H9 (cell line): ENCODE data around the gene SPATS2. TPM values are rescaled to one million over a fixed set of nuclear protein-coding genes. Genes with fewer than 3 reads are reported as not detected.
A peak's percentile ranks its signal among the peaks of the same experiment; 100 is the strongest.

Experiments
- DNase-seq: peaks from one replicate; pipeline ENCODE4 v3.0.0-alpha.2; 2017
- H2AFZ ChIP-seq: one replicate; pipeline ENCODE4 v1.6.1; 2013; ENCODE audit warnings: mild to moderate bottlenecking, low read length, control low read depth, moderate library complexity
- H2AK5ac ChIP-seq: 2 replicates; pipeline ENCODE4 v1.6.1; 2013; ENCODE audit warnings: low read length, control low read depth, mixed read lengths; ENCODE audit not compliant: insufficient read length
- H2BK120ac ChIP-seq: one replicate; pipeline ENCODE4 v1.6.1; 2013; ENCODE audit warnings: low read depth, mild to moderate bottlenecking, low read length, control low read depth, inconsistent platforms; ENCODE audit not compliant: poor library complexity, severe bottlenecking
- H2BK12ac ChIP-seq: 2 replicates; pipeline ENCODE4 v1.6.1; 2013; ENCODE audit warnings: low read length, control low read depth, mixed read lengths, low read depth; ENCODE audit not compliant: insufficient read length
- H2BK15ac ChIP-seq: 2 replicates; pipeline ENCODE4 v1.6.1; 2013; ENCODE audit warnings: low read depth, low read length, control low read depth
- H2BK20ac ChIP-seq: one replicate; pipeline ENCODE4 v1.6.1; 2013; ENCODE audit warnings: low read depth, mild to moderate bottlenecking, low read length, control low read depth, inconsistent platforms; ENCODE audit not compliant: poor library complexity, severe bottlenecking
- H2BK5ac ChIP-seq: 2 replicates; pipeline ENCODE4 v1.6.1; 2013; ENCODE audit warnings: low read length, control low read depth, mixed read lengths; ENCODE audit not compliant: insufficient read length
- H3K14ac ChIP-seq: 2 replicates; pipeline ENCODE4 v1.6.1; 2013; ENCODE audit warnings: low read length, control low read depth; ENCODE audit not compliant: insufficient read depth
- H3K18ac ChIP-seq: 2 replicates; pipeline ENCODE4 v1.6.1; 2013; ENCODE audit warnings: low read depth, mild to moderate bottlenecking, mixed read lengths, low read length, control low read depth; ENCODE audit not compliant: insufficient read length
- H3K23ac ChIP-seq: 2 replicates; pipeline ENCODE4 v1.6.1; 2013; ENCODE audit warnings: low read length, control low read depth, mixed read lengths, low read depth; ENCODE audit not compliant: insufficient read length
- H3K23me2 ChIP-seq: 2 replicates; pipeline ENCODE4 v1.6.1; 2013; ENCODE audit warnings: low read depth, mild to moderate bottlenecking, mixed read lengths, low read length, control low read depth; ENCODE audit not compliant: insufficient read length, poor library complexity, severe bottlenecking
- H3K27ac ChIP-seq: 2 replicates; pipeline ENCODE4 v1.5.1; 2013; ENCODE audit warnings: low read length, control low read depth, mixed read lengths, low read depth; ENCODE audit not compliant: insufficient read length
- H3K27me3 ChIP-seq: 2 replicates; pipeline ENCODE4 v1.6.1; 2013; ENCODE audit warnings: low read length, control low read depth, inconsistent platforms; ENCODE audit not compliant: insufficient read depth
- H3K4ac ChIP-seq: 2 replicates; pipeline ENCODE4 v1.6.1; 2013; ENCODE audit warnings: low read depth, mild to moderate bottlenecking, control low read depth, inconsistent platforms, low read length, moderate library complexity
- H3K4me1 ChIP-seq: 2 replicates; pipeline ENCODE4 v1.6.1; 2013; ENCODE audit warnings: low read length, control low read depth, inconsistent platforms; ENCODE audit not compliant: insufficient read depth
- H3K4me2 ChIP-seq: 2 replicates; pipeline ENCODE4 v1.6.1; 2013; ENCODE audit warnings: low read length, control low read depth, mixed read lengths; ENCODE audit not compliant: insufficient read length, insufficient read depth
- H3K56ac ChIP-seq: 2 replicates; pipeline ENCODE4 v1.6.1; 2013; ENCODE audit warnings: low read depth, mild to moderate bottlenecking, mixed read lengths, low read length, control low read depth; ENCODE audit not compliant: insufficient read length
- H3K79me1 ChIP-seq: 2 replicates; pipeline ENCODE4 v1.6.1; 2013; ENCODE audit warnings: low read depth, mild to moderate bottlenecking, moderate library complexity, low read length, control low read depth, inconsistent platforms; ENCODE audit not compliant: insufficient read depth, poor library complexity, severe bottlenecking
- H3K79me2 ChIP-seq: 2 replicates; pipeline ENCODE4 v1.6.1; 2013; ENCODE audit warnings: low read length, control low read depth, inconsistent platforms; ENCODE audit not compliant: insufficient read depth
- H3K9ac ChIP-seq: 2 replicates; pipeline ENCODE4 v1.6.1; 2013; ENCODE audit warnings: low read length, control low read depth, mixed read lengths; ENCODE audit not compliant: insufficient read length; ENCODE audit errors: extremely low read depth
- H3K9me3 ChIP-seq: one replicate; pipeline ENCODE4 v1.6.1; 2013; ENCODE audit warnings: low read depth, low read length, inconsistent platforms; ENCODE audit not compliant: control insufficient read depth
- H3T11ph ChIP-seq: one replicate; pipeline ENCODE4 v1.6.1; 2013; ENCODE audit warnings: mild to moderate bottlenecking, low read length, control low read depth, inconsistent platforms
- H4K20me1 ChIP-seq: one replicate; pipeline ENCODE4 v1.6.1; 2013; ENCODE audit not compliant: control insufficient read depth, insufficient read length, insufficient read depth
- H4K5ac ChIP-seq: 2 replicates; pipeline ENCODE4 v1.6.1; 2013; ENCODE audit warnings: low read depth, mild to moderate bottlenecking, mixed read lengths, low read length, control low read depth; ENCODE audit not compliant: insufficient read length
- H4K8ac ChIP-seq: replicated peaks from 2 replicates; pipeline ENCODE4 v1.6.1; 2013; ENCODE audit warnings: low read length, control low read depth, mixed read lengths, low read depth; ENCODE audit not compliant: insufficient read length
- H4K91ac ChIP-seq: 2 replicates; pipeline ENCODE4 v1.6.1; 2013; ENCODE audit warnings: low read depth, mild to moderate bottlenecking, moderate library complexity, mixed read lengths, low read length, control low read depth; ENCODE audit not compliant: insufficient read length
- H3K27ac Mint-ChIP-seq, 3 experiments: 2 replicates in 2 of 3; 3 replicates in 1 of 3; pipeline ENCODE4 v1.8.0; 2020 to 2021; ENCODE audit warnings: mixed read lengths in 3 of 3, mild to moderate bottlenecking in 1 of 3, moderate library complexity in 1 of 3
- H3K27me3 Mint-ChIP-seq: 2 replicates; pipeline ENCODE4 v1.8.0; 2021; ENCODE audit warnings: low read depth, mild to moderate bottlenecking, moderate library complexity, mixed read lengths
- H3K36me3 Mint-ChIP-seq, 3 experiments: 2 replicates in 2 of 3; 3 replicates in 1 of 3; pipeline ENCODE4 v1.8.0; 2020 to 2021; ENCODE audit warnings: low read depth in 3 of 3, mixed read lengths in 3 of 3; ENCODE audit not compliant: insufficient read depth in 1 of 3
- H3K4me1 Mint-ChIP-seq, 2 experiments: 2 replicates each; pipeline ENCODE4 v1.8.0; 2020; ENCODE audit warnings: mixed read lengths in 2 of 2
- H3K4me3 Mint-ChIP-seq, 2 experiments: 2 replicates in 1 of 2; 3 replicates in 1 of 2; pipeline ENCODE4 v1.8.0; 2020 to 2021; ENCODE audit warnings: mild to moderate bottlenecking in 2 of 2, mixed read lengths in 2 of 2, moderate library complexity in 1 of 2
- H3K9me3 Mint-ChIP-seq, 2 experiments: 2 replicates in 1 of 2; 3 replicates in 1 of 2; pipeline ENCODE4 v1.8.0; 2020; ENCODE audit warnings: mild to moderate bottlenecking in 2 of 2, mixed read lengths in 2 of 2, moderate library complexity in 1 of 2
- WGBS: extraction: QIAGEN DNeasy Blood & Tissue Kit; methylation state at CpG from one replicate; pipeline ENCODE4 v1.1.7; 2013; ENCODE audit warnings: missing lambda C conversion rate, low lambda C conversion rate, mixed read lengths; ENCODE audit not compliant: insufficient read length; ENCODE audit errors: extremely low coverage; 5-methylcytosine and 5-hydroxymethylcytosine counted together
- total RNA-seq: library from RNA; stranded (reverse); gene quantifications from 2 replicates; pipeline ENCODE4 v1.2.1, GENCODE V29; 2021
- TF ChIP-seq, protein P1 (sequence below): fragments of 200-600 bp; sonication (generic); conservative IDR thresholded peaks from 3 replicates; pipeline ENCODE4 v1.8.0; 2021; ENCODE audit warnings: antibody characterized with exemption, mild to moderate bottlenecking

The SPATS2 gene
- total RNA-seq, 1 experiment from 2014 or later: 17.1 TPM

DNA sequence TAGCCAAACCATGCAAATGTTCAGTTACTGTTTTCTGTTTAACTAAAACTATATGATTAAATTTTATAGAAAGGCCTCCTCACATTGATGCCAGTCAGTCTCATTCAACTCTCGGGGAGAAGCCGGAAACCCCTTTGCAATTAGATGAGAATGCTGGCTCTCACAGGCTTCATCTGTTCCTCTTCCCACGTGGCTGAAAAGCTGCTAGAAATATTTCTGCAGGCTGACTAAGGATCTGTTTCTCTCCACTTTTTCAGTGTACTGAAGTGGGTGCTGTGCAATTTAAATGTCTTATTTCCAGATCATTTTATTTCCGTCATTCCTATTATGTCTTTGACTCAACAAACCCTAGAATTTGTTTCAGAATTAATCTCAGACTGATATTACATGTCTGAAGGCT, 154.1 kb downstream of the SPATS2 start:
- H4K20me1 ChIP-seq: no peaks in the 10 kb centered on the region
- H2AK5ac ChIP-seq: no peak overlapping the region
- H4K8ac ChIP-seq: no peak overlapping the region
- TF ChIP-seq, protein P1, sequence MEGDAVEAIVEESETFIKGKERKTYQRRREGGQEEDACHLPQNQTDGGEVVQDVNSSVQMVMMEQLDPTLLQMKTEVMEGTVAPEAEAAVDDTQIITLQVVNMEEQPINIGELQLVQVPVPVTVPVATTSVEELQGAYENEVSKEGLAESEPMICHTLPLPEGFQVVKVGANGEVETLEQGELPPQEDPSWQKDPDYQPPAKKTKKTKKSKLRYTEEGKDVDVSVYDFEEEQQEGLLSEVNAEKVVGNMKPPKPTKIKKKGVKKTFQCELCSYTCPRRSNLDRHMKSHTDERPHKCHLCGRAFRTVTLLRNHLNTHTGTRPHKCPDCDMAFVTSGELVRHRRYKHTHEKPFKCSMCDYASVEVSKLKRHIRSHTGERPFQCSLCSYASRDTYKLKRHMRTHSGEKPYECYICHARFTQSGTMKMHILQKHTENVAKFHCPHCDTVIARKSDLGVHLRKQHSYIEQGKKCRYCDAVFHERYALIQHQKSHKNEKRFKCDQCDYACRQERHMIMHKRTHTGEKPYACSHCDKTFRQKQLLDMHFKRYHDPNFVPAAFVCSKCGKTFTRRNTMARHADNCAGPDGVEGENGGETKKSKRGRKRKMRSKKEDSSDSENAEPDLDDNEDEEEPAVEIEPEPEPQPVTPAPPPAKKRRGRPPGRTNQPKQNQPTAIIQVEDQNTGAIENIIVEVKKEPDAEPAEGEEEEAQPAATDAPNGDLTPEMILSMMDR: no peak
- no peak overlapping the region for H3K14ac ChIP-seq
- no peaks in the 10 kb centered on the region for H3K9me3 ChIP-seq
- H3K9me3 Mint-ChIP-seq: no peaks in the 10 kb centered on the region
- H3K27me3 ChIP-seq: no peaks in the 10 kb centered on the region
- no peak for DNase-seq
- H3K18ac ChIP-seq: no peak overlapping the region
- H4K5ac ChIP-seq: no peak overlapping the region
- no peak overlapping the region for H3K27ac ChIP-seq
- H2BK20ac ChIP-seq: no peak overlapping the region
- no peak overlapping the region for H2BK15ac ChIP-seq
- H2BK120ac ChIP-seq: no peak overlapping the region
- H2BK5ac ChIP-seq: no peak overlapping the region
- no peak overlapping the region for H3K4ac ChIP-seq
- H3K79me2 ChIP-seq: no peaks in the 10 kb centered on the region
- no peaks in the 10 kb centered on the region for H3K27me3 Mint-ChIP-seq
- H3K4me2 ChIP-seq: no peak overlapping the region
- no peak overlapping the region for H4K91ac ChIP-seq
- no peak overlapping the region for H2BK12ac ChIP-seq
- H3K23ac ChIP-seq: no peak overlapping the region
- WGBS: no CpG with 5 or more reads among the region's 4 CpGs
- no peak overlapping the region for H3K4me3 Mint-ChIP-seq
- H3K79me1 ChIP-seq: no peaks in the 10 kb centered on the region
- H3K27ac Mint-ChIP-seq: peak overlapping the region in 2 of 3 experiments; percentile 38 to 76; a peak in 1 of 7 replicates
- no peak overlapping the region for H3T11ph ChIP-seq
- no peak overlapping the region for H3K9ac ChIP-seq
- H2AFZ ChIP-seq: no peak overlapping the region
- H3K4me1 ChIP-seq: no peaks in the 10 kb centered on the region
- no peak overlapping the region for H3K56ac ChIP-seq
- H3K23me2 ChIP-seq: no peaks in the 10 kb centered on the region
- H3K4me1 Mint-ChIP-seq: no peaks in the 10 kb centered on the region
- H3K36me3 Mint-ChIP-seq: peaks cover 7 to 31% (median 26%) of the 10 kb centered on the region in 3 experiments; a peak in 6 of 7 replicates
